SH-SY5Y (cell line): ENCODE measurements around the gene IGF2BP2.

Experiments used
- GATA2 ChIP-seq: IDR thresholded peaks from 2 replicates; pipeline ENCODE4 v1.6.1; 2011; ENCODE audit warnings: mild to moderate bottlenecking, low read depth, low read length
- GATA3 ChIP-seq: IDR thresholded peaks from 2 replicates; pipeline ENCODE4 v1.6.1; 2011; ENCODE audit warnings: low read depth, mild to moderate bottlenecking, low read length, moderate library complexity

The IGF2BP2 gene

DNA sequence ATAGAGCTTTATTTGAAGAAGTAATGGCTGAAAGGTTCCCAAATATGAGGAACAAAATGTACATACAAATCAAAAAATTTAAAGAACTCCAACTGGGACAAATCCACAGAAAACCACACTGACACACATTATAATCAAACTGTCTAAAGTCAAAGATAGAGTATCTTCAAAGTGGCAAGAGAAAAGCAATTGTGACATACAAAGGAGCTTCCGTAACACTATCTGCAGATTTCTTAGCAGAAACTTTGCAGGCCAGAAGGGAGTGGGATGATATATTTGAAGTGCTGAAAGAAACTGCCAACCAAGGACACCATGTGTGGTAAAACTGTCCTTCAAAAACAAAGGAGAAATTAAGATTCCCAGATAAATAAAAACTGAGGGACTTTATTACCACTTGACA is 146.8 kb downstream of the IGF2BP2 start:
- TF ChIP-seq GATA2 (no peak), GATA3 (no peak)

DNA sequence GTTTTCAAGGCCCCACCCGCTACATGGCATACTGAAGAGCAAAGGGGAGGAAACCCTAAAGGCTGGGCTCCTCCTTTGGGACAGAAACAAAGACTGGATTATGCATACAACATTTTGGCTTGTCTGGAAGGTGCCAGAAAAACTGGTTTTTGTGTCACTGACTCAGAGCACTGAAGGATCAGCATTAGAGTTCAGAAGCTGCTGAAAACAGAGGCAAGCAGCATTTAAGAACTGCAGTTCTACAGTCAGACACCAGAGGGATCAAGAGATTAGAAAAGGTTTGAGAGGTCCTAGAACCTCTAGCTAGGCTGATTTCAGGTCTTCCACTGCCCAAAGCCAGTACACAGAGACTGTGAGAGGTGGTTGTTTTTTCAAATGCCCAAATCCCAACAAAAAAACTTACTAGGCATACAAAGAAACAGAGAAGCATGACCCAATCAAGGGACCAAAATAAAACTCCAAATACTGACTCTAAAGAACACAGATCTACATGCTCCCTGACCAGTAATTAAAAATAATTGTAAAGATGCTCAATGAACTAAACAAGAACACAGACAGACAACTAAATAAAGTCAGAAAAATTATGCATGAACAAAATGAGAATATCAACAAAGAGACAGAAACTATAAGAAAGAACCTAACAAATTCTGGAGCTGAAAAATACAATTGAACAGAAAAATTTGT is 147.6 kb downstream of the IGF2BP2 start:
- no peak for TF ChIP-seq GATA2
- TF ChIP-seq GATA3, result no peak

- TF ChIP-seq GATA3, result no peak
- TF ChIP-seq GATA2, result no peak
These were observed 157.3 kb downstream of the IGF2BP2 start for GRCh38 chr3:185667574-185667973.

- TF ChIP-seq GATA2 (no peak), GATA3 (no peak)
These were observed 160.9 kb downstream of the IGF2BP2 start for GRCh38 chr3:185663929-185664328.

DNA sequence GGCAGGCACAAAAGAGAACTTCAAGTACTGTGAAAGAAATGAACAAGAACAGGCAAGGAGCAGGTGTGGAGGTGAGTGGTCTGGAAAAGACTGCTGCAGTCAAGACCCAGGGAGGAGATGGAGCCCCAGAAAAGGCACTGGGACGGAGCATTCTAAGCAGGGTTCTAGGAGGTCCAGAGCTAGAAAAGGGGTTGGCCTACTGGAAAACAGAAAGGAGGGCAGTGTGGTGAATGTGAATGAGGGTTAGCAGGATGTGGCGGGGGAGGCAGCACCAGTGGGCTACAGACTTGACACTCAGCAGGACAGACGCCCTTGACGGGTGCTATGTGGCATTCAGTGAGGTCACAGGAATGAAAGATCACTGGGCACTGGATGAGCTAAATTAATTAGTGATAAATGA is 163.1 kb downstream of the IGF2BP2 start:
- TF ChIP-seq GATA2 (no peak), GATA3 (no peak)

DNA sequence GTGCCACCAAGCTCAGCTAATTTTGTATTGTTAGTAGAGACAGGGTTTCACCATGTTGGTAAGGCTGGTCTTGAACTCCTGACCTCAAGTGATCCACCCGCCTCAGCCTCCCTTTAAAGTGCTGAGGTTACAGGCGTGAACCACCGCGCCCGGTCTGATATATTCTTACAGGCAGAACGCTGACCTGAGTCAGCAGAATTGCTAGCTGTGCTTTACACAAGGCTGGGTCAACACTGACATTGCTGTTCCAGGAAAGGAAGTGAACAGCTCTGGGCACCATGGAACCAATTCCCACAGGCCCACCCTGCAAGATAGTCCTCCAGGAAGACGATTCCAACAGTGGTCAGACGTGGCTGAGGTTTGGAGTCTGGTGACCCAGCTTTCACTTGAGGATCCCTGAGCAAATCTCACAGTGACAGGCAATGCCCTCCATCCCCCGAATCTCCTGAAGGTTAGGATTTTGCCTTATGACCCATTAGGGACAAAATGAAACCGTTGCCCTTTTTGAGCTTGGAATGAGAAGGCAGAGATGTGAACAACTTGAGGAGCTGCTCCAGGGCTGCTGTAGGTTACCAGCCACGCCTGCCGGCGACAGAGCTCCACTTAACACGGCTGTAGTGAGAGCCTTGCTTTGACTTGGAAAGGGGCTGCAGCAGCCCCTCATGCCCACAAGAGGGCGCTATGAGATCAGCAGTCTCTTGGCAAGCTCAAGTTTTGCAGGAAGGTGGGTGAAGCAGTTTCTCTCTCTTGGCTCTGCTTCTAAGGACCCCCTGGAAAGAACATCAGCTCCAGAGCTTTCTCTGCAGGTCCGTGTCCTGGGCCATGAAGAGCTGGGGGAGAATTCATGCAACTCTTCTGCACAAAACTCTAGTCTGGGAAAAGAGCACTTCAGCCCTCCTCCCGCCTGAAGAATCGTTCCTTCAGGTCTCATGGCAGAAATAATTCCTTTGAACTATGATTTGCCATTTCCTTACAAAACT is 164.6 kb downstream of the IGF2BP2 start:
- TF ChIP-seq GATA2, result no peak
- TF ChIP-seq GATA3, result no peak

- TF ChIP-seq GATA3, result no peak
- TF ChIP-seq GATA2, result no peak
These were observed 165.9 kb downstream of the IGF2BP2 start for GRCh38 chr3:185658943-185659342.

GRCh38 chr3:185658504-185658912 is 166.3 kb downstream of the IGF2BP2 start:
- TF ChIP-seq GATA2 (no peak), GATA3 (no peak)

DNA sequence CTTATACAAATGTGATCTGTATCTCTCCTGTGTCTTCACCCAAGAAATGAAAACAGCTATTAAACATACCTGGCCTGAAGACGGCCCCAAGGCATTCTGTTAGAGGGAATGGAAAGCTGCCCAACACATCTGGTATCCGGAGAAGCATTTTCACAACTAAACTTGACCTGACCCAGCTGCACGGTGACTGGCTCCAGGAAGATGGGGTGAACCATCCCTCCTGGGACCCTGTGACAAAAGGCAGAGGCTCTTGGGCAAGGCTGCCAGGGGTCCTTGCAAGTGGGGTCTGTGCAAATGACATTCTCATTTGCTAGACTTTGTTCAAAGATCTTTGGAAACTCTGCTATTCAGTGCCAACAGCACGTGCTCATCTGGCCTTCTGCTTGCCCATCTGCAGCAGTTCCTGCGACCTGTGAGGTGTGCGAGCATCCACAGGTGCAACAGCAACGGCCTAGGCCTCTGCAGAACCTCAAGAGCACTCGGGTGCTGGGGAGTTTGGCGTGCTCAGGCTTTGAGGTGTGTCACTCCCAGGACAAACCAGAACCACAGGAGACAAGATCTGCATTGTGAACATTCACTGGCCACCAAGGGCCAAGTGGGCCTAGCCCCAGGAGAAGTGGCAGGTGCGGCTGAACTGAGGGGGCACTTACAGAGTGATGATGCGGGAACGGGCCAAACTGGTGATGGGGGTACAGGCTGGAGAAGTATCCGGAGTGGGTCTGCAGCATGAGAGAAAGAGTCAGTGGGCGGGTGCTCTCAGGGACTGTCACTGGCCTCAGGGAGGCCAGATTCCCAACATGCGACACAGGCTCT is 166.9 kb downstream of the IGF2BP2 start:
- TF ChIP-seq GATA3 (no peak), GATA2 (no peak)

- no peak for TF ChIP-seq GATA3
These were observed 167.6 kb downstream of the IGF2BP2 start for GRCh38 chr3:185657211-185657610.

DNA sequence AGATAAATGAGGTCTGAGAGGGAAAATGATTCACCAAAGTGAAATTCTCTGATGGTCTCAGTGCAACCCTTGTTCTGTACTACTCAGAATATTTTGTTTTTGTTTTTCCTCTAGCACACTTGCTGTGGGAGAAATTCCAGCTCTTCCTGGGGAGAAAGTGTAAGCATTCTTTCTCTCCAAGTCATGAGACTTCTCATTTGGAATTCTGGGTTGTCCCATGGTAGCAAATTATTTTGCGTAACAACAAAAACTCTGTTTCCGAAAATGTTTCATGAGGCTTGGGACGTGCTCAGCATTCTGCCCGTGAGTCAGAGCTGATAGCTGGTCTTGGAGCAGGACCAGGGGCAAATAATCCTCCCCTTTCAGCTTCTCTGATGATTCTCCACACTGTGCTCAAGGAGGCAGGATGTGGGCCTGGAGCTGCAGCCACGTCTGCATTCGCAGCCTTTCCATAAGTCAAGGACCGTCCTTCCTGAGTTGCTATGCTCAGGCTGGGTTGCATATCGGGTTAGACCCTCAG is 168.5 kb downstream of the IGF2BP2 start:
- TF ChIP-seq GATA3, result no peak
- TF ChIP-seq GATA2, result no peak

GRCh38 chr3:185655426-185656320 is 169.2 kb downstream of the IGF2BP2 start:
- no peak for TF ChIP-seq GATA2
- no peak for TF ChIP-seq GATA3

- TF ChIP-seq GATA2 (no peak), GATA3 (no peak)
These were observed 170.1 kb downstream of the IGF2BP2 start for GRCh38 chr3:185654758-185655145.
